HG03575 (cell line): ENCODE measurements around the gene LECT2.

Experiments used
- ATAC-seq: cut with Tn5 transposase; IDR thresholded peaks from one replicate; pipeline ENCODE4 v1.9.1; 2021; ENCODE audit not compliant: unreplicated experiment, insufficient number of reproducible peaks, low FRiP score; ENCODE audit errors: extremely low read depth

Gene LECT2

DNA sequence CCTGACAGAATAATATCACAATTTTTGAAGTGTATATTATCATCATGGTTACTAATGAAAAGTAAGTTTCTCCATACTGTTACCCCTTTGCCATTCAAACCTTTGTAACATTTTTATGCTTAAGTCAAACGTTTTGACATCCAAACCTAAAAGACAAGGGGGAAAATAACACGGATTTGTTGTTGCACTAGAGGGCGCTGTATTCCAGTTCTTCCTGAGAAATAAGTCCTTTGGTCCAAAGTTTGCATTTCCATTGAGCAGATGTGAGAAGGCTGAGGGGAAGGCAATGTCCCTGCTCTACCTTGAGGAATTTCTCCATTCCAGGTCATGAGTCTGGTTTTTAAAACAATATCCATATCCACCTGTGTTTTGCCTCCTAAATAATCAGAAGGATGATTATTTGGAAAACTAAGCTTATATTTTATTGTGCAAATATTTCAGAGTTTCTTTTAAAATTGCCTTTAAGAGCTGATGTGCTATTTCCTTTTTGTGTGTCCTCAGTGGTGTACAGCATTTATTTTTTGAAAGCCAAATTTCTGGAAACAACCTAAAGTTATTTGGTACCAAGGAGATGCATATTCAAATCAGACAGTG, 9.7 kb downstream of the LECT2 start:
- no peak for ATAC-seq

DNA sequence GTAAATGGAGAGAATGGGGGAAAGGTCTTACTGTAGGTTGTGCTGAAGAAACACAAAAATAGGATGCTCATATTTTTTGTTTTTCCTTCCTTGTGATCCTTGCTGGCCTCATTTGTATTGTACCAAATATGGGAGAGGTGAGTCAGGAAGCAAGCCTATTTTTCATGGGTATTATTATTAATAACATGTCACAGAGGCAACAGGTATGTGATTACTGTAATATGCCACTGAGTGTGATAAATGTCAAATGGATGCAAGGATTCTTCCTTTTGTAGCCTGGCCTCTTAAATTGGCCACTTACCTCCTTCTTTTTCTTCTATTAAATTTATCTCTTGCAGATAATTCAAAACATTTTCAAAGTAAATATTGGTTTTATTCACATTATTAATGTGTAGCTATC, 10.2 kb downstream of the LECT2 start:
- no peak for ATAC-seq

DNA sequence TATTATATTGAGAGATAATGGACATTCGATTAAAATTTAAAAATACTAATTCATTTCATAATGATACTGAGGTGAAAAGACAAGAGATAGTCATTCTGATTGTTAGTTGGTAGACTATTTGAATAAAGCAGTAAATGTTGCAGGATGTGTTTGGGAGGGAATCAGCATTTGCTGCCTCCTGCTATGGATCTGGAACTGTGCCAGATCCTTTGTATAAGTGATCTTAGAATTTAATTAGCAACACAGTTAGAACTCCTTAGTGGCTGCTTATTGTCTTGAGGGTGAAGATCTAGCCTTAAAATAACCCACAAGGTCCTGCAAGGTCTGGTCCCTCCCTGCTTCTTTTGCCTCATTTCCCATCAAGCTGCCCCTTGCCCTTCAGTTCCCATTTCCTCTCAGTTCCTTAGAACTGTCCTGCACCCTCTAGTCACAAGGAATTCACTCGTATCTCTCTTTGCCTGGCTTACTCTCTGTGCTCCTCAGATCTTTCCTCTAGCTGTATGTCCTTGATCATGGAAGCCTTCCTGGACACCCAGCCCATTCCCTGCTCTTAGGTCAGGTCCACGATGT, 12.5 kb downstream of the LECT2 start:
- ATAC-seq: no peak

DNA sequence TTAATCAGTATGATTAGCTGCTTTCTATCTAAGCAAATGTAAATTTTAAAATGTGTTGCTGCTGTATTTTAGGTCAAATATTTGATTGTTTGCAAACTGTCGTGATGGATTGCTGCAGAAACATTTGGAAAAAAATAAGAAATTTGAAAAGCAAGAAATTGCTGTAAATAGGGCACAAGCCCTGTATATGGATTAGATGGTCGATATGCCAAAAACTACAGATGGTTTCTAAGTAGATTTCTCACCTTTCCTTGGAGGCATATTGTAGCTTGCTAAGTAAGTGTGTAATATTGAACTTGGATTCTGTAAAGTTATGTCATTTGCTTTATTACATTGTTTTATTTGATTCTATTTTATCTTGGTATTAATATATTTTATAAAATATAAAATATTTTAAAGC, 13.1 kb downstream of the LECT2 start:
- no peak for ATAC-seq

DNA sequence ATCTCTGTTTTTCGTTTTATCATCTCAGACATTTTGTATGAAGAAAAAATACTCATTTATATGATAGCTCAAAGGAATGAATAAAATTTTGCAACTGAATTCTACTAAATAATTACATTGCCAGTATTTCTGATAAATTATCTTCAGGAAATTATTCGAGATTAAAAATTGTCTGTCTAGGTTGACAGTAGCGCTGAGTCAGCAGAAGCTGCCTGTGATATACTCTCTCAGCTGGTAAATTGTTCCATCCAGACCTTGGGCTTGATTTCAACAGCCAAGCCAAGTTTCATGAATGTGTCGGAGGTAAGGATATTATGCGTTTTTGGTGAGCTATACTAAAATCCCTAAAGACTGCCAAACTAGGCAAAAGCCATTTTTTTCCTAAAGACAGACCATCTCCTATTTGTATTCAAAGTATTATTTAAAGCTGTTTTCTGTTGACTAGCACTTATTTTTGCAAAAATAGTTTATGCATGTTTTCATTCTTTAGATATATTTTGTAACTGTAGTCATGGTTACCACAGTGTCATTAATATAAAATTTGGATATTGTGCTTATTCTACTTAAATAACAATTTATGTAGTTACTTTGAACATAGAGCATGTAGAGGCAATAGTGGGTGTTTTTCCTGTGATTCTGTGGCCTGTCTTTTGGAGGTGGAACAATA, 17.4 kb downstream of the LECT2 start:
- no peak for ATAC-seq

DNA sequence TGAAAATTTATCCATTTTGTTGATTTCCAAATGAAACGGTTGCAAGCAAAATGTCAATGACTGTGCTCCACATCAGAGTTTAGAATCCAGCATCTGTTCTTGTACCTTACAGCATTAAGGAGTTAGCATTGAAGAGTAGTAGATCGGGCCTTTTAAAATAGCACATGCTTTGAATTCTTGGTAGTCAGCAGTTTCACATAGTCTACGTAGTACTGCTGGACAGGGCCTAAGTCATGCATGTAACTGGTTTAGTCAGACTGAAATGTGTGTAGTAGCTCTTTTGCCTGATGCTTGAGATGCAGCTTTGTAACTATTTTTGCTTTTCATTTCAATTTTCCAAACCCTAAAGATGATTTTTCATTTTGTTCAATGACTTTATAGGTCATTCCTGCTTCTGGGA, 19.8 kb downstream of the LECT2 start:
- ATAC-seq: no peak

DNA sequence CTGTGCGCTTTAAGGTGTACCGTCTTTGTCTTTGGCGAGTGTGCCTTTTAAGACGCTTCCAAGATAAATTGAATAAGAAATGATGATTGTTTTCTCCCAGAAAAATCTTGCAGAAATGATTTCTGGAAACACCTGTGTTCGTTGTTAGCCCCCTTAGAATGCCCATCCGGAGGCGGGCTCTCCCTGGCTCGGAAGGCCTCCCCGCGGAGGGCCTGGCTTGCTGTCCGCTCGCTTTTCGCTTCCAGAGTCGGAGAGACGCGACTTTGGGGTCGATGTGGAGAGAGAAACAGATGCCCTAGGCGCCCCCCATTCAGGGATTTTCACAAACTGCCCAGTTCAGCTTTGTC, 23.9 kb downstream of the LECT2 start:
- no peak for ATAC-seq

DNA sequence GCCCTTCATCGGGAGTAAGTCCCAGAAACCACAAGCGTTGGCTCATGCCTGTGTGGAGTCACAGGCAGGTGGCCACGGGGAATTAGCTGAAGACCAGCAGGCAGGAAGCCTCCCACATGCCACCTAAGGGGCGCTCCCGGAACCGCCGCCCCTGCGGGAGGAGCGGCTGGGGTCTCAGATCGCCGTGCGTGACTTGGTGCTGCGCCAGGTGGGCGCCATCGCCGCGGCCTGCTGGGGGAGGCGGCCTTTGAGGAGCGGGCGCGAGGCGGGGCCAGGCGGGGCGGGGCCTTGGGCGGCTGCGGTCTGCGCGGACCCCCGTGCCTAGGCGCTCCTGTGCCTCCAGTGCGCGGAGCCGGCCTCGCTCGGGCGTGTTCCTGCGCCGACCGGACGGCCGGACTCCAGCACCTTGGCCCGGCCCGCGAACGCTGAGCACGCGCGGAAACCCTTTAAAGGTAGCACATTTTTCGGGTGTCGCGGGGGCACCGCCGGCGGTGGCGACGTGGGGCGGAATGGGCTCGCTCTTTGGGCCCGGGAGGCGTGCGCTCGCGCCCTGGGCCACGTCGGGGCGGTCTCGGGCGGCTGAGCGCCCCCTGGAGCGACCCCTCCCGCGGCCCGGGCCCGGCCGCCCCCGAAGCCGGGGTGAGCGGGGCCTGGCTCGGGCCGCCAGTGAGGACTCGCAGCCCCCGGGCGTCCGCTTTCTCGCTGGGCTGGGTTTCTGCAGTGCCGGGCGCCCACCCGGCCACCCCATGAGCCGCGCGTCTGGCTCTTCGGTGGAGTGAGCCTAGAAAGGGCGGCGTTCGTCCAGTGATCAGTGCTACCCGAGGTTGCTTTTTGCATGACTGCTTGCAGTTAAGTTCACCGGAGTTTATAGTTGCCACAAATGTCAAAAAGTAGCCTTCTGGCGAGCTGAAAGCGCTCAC, 24.5 kb downstream of the LECT2 start:
- ATAC-seq: no peak

DNA sequence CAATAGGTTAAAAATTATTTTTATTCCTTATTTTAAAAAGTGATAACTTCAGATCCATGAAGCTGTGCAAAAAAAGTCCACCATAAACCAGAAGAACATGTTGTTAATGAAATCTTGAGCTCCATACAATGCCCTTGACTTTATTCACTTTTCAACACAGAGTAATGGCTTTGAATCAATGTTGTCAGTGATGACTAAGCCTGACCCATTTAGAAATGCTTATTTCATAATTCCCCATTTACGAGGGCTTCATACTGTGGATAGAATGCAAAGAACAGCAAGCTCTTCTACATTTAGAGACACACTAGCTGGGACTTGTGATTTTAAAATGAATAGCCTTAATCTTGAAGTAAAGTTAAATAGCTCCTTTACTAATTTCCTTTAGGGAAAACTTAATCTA, 33.4 kb downstream of the LECT2 start:
- no peak for ATAC-seq

DNA sequence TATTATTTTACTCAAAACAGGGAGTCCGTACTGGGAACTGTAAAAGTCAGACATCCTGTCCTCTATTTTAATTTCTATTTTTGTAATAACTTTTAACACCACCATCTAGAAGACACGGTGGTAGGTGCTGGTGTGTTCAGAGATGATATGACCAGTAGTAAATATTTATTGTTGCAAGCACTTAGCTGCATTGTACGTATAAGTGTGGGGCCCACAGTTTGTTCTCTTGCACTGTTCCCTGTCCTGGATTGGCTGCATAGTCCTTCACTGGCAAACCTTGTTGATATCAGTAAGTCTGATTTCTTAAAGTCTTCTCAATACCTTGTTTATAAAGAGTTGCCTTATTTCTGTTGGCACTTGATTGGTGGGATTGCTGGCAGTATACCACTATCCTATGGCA, 34.6 kb downstream of the LECT2 start:
- no peak for ATAC-seq

DNA sequence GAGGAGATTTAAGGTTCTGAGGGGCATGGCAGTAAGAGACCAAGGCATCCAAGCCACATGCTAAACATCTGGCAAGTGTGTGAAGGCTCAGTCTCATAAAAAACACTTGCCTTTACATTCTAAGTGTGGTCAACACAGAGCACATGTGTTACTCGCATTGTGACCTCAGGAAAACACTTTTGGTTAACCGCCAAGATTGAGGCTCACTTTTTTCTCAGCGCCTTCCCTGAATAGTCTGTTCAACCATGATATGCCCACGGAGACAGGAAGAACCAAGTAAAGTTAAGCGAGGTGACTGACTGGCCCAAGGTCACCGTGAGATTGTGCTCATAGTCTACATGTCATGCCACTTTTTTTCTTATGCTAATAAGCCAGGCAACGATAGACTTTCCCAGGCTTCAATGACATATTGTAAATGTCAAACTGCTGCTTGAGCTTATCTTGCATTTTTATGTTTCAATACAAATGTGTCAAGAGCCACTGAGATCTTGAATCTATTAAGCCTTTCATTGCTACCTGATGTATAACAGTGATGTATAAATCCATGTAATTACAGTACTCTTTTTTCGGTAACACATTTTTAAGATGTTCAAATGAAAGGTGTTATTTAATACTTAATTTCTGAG, 38.0 kb downstream of the LECT2 start:
- ATAC-seq: no peak

DNA sequence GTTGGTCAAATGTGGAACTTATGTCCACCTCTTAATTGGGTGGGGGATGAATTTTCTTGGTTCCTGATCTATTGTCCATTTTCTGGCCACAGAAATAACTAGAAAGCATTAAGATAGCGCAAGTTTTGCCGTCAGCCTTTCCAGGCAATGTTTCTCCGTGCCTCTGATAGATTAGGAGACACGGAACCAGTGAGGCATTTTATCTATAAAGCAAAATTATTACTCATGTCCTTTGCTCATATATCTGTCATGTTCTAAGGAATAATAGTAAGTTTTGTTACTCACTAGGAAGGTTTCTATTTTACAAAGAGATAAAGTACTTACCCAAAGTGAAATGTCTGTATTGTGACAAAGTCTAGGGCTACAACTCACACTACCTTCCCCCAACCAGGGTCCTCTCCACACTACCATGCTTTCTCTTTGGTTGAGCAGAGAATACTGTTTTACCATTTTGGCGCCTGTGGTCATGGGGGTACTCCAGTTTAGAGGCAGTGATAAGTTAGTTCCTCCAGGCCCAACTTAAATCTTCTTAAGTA, 39.2 kb downstream of the LECT2 start:
- ATAC-seq: no peak

DNA sequence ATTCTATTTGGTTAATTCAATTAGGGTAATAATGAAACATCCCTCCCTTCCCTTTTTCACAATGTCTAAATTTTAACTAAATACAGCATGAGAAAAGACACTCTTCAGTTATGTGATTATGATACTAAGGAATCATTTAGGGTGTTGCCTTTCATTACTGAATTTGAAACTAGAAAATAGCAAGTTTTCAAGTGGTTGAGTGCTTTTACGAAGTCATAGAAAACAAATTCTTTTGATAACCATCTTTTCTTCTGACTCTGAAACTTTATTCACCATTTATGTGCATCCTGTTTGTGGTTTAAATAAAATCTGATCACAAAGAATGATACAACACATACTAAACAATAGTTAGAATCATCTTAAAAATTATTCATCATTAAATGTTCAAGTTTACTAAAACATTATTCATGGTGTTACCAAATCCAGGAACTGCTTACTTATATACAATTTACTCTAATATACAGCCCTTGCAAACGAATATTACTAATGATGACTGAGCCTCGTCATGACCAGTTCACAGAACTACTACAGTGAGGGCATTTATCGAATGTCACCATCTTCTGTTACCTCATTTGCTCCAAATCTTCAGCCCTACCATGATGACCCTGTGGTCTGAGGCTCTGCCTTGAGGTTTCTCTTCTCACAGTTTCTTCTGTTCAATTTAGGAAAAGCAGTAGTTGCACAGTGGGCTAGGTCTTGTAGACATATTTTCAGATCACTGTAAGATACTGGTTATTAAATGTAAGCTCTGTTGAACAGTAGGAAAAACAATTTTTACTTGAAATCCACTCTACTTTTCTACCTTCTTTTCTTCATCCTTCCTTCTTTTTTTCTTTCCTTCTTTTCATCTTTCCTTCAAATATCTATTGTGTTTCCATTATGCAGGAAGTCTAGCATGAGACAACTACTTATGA, 40.8 kb downstream of the LECT2 start:
- ATAC-seq: no peak

DNA sequence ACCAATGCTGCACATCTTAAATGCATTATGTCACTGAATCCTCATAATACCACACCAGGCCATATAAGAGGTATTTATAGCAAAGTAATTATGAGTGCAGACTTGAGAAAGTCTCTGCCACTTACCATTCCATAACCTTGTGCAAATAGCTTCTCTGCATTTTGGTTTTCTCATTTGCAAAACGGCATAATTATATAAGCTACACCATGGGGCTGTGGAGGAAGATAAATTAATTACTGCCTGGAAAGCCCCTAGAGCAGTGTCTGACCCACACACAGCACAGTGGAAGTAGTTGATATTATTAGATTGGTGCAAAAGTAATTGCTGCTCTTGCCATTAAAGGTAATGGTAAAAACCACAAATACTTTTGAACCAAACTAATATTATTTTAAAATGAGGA, 49.6 kb downstream of the LECT2 start:
- ATAC-seq: no peak

DNA sequence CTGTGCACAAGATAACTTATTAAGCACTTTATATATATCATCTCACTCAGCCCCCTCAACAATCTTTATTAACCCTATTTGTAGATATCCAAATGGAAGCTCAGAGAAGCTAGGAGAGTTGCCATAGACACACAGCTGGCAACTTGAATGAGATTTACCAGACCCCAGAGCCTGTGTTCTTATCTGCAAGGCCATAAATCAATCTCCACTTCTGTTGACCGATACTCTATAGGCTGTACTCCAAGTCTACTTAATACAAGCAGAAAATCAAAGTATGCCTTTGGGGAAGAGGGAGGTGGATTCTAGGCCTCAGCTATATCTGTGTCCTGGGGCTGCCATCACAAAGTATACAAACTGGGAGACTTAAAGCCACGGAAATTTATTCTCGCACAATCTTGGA, 53.1 kb downstream of the LECT2 start:
- ATAC-seq: no peak

DNA sequence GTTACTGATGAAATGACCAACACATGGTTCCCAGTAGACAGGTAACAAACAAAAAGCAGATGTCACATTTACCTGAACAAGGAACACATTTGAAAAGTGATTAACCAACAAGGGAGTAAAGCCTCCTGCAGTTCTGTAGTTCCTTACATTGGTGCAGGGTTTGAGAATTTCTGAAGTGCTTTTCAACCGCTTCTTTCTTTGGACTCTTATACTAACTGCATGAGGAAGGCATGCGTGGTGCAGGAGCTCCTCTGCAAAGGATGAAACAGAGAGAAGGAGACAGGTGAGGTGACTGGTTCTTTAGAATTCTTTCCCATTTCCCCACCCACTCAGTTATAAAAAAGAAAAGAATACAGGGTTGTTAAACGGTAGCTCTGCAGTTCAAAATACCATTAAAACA, 54.5 kb downstream of the LECT2 start:
- no peak for ATAC-seq

DNA sequence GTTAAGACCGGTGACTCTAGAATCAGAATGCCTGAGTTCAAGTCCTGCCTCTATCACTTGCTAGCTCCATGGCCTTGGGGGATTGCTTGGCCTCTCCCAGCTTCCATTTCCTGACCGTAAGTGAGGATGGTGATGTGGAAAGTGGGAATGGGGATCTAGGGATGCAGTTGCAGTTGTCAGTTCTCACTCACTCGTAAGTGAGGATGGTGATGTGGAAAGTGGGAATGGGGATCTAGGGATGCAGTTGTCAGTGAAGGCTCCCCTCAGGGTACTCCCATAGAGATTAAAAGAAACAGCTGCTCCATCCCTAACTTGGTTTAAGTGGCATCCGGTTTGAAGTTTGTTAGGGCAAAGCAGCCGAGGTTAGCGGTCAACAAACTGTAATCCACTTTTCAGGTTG, 56.1 kb downstream of the LECT2 start:
- no peak for ATAC-seq
